Spleen (tissue), 7 donors: Measurements from ENCODE around the gene LOXL1.

Experiments
- POLR2AphosphoS5 ChIP-seq, 3 donors: sonication (generic); formaldehyde crosslinking; IDR thresholded peaks; one replicate each; pipeline ENCODE4 v1.5.1; 2017; ENCODE audit warnings: antibody characterized with exemption in 3 of 3
- TF ChIP-seq, protein P1 (sequence below), 11 experiments: fragments of 200-600 bp in 7 of 11; fragments of 450-650 bp in 4 of 11; sonication (generic) in 4 of 11; IDR thresholded peaks in 8 of 11; conservative IDR thresholded peaks in 3 of 11; 1 replicate in 7 of 11; 2 replicates in 4 of 11; pipeline versions ENCODE4 v1.4.0 to v1.8.0; 2016 to 2021; ENCODE audit warnings: antibody characterized with exemption in 11 of 11, inconsistent platforms in 4 of 11, mild to moderate bottlenecking in 1 of 11
- donor health status: DM: no; HTN: no; CAD: no; lungs with moderate emphysema.
- donor health status: DM: no; HTN: no; CAD: no.
- donor health status: DM: no; HTN: no; CAD: no.

DNA sequence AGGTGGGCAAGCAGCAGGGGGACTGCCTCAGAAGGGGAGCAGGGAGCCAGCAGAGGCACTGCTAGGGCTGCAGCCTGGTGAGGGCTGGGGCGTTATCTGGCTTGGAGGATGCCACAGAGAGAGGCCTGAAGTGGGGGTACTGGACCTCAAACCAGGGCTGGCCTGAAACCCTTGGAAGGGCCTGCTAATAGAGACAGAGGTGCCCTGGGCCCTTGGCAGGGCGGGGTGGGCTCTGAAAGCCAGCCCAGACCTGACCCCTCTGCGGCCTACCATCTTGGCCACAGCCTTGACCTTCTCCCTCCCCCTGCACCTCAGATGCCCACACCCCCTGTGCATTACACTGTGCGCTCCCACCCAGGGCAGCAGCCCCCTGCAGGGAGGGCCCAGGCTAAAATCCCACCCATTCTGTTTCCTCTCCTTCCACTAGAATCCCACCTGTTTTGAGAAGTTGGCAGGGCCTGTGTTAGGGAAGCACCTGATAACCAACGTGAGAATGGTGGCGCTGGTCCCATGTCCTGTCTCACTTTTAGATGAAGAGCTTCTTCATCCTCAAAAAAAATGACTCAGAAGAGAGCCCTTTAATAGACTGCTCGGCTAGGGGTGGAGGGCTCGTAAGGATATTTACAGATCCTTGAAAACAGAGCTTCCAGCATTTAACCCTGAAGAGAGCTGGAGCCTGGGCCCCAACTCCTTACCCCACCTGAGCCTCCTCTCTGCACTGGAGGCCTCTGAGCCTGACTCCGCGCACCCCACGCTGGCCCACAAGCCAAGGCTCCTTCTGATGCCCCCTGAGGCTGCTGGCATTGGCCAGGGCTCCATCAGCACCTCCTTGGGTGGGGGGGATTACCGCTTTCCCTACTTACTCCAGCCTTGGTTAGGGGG is 29.8 kb downstream of the LOXL1 start:
- TF ChIP-seq, protein P1, sequence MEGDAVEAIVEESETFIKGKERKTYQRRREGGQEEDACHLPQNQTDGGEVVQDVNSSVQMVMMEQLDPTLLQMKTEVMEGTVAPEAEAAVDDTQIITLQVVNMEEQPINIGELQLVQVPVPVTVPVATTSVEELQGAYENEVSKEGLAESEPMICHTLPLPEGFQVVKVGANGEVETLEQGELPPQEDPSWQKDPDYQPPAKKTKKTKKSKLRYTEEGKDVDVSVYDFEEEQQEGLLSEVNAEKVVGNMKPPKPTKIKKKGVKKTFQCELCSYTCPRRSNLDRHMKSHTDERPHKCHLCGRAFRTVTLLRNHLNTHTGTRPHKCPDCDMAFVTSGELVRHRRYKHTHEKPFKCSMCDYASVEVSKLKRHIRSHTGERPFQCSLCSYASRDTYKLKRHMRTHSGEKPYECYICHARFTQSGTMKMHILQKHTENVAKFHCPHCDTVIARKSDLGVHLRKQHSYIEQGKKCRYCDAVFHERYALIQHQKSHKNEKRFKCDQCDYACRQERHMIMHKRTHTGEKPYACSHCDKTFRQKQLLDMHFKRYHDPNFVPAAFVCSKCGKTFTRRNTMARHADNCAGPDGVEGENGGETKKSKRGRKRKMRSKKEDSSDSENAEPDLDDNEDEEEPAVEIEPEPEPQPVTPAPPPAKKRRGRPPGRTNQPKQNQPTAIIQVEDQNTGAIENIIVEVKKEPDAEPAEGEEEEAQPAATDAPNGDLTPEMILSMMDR (IDR thresholded peaks at IDR 0.05 in 8 of 11, conservative IDR thresholded peaks at IDR 0.05 in 3 of 11) = no peak
- TF ChIP-seq POLR2AphosphoS5 (IDR thresholded peaks at IDR 0.05) = no peak
